DMS 273 (cell line): ENCODE data around the gene TUBA1C.

ENCODE experiments used
- DNase-seq: peaks from one replicate; lab custom pipeline; 2025; ENCODE audit not compliant: unreplicated experiment; lab: John Stamatoyannopoulos, UW

The TUBA1C gene

GRCh38 chr12:49264873-49265792 lies at the start of gene TUBA1C:
TSS of gene TUBA1C (plus strand) at chr12:49265082. CDS start at chr12:49265182, 100 bp downstream.
- peak; percentile 94 for DNase-seq

DNA sequence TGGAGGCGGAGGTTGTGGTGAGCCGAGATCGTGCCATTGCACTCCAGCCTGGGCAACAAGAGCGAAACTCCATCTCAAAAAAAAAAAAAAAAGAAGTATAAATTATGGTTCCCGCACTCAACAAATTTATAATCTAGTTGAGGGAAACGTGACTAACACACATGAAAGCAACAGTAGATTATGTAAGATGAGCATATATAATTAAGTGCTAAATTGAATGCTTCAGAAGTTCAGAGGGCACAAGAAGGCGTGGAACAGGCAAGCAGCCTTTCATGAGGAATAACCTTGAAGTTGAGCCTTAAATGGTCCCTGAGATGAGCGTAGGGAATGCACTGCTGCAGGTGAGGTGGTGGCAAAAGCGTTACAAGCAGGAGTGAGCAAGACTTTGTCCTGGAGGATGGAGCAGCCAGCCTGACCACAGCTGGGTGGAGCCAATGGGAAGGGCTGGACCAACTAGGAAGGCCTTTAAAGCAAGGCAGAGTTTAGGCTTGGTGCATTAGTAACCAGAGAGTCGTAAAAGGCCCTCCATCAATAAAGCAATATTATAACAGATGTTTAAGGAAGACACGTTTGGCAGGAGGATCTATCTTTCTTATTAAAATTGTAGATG lies 45.4 kb upstream of the TUBA1C start:
- no peak for DNase-seq

GRCh38 chr12:49220972-49221371 lies 43.9 kb upstream of the TUBA1C start:
- DNase-seq, result no peak

DNA sequence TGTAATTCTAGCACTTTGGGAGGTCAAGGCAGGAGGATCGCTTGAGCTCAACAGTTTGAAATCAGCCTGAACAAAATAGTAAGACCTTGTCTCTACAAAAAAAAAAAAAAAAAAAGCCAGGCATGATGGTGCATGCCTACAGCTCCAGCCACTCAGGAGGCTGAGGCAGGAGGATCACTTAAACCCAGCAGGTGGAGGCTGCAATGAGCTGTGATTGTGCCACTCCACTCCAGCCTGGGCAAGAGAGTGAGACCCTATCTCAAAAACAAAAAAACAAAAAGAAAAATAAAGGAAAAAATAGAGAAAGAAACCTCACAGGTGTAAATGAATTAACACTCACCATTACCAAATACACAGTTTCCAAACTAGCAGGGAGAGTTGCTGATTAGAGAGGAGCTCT lies 41.8 kb upstream of the TUBA1C start:
- no peak for DNase-seq

GRCh38 chr12:49223590-49224369 lies 41.1 kb upstream of the TUBA1C start:
- DNase-seq, result no peak

DNA sequence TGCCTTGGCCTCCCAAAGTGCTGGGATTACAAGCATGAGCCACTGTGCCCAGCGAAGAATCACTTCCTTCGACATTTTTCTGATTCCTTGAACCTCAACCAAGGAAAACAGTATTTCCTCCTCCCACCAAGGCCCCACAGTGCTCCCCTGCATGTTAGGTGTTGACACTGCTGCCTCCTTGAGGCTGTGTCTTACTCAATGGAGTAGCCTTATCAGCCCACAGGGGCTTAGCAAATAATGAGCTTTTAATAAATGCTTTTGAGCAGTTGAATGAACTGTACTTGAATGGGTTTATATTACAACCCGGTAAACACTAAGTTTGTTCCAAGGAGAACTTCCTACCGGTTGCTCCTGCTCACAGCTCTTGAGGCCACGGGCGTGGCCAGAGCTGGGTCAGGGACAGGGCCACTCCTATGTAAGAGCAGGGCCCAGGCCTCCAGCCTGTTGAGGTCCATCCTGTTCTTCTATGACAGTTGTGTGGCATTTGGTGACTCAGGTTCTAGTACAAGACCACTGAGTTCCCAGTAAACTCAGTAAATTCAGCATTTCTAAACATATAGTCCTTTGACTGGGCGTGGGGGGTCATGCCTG lies 39.2 kb upstream of the TUBA1C start:
- DNase-seq, result no peak

DNA sequence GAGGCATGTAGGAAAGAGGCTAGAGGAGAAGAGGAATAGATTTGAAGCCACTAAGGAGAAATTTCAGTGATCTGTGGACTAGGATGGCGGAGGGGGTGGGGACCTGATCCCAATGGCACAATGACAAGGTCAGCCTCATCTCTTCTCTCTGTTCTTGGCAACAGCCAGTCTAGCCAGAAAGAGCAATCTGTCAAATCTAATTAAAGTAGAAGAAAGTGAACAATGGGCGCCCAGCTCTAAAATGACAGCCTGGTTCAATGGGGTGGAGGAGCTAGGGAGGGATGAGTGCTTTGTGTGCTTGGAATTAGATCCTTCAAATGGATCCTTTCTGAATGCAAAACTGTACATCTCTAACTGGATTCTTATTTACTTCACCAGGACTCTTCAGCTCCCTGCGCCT lies 37.2 kb upstream of the TUBA1C start:
- peak; percentile 57 for DNase-seq

GRCh38 chr12:49228653-49229052 lies 36.2 kb upstream of the TUBA1C start:
- DNase-seq, result no peak

- no peak for DNase-seq
Measured at GRCh38 chr12:49230176-49230804, 34.6 kb upstream of the TUBA1C start.

DNA sequence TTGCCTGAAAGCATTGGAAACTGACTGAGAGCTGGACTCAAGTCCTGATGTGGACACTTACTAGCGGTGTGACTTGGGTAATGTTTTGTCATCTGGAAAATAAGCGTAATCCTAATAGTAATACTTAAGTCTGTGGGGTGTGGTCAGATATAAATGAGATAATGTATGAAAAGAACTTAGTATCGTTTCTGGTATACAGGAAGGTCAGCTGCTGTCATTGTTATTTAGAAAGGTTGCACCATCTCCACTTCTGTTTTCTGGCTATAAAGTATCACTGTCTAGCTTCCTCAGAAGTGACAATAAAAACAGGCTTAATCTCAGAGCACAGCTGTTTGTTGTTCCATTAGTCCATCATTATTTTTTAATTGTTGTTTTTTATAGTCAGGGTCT lies 34.1 kb upstream of the TUBA1C start:
- DNase-seq, result no peak

- DNase-seq, result peak; percentile 42
Measured at GRCh38 chr12:49231878-49232655, 32.8 kb upstream of the TUBA1C start.

DNA sequence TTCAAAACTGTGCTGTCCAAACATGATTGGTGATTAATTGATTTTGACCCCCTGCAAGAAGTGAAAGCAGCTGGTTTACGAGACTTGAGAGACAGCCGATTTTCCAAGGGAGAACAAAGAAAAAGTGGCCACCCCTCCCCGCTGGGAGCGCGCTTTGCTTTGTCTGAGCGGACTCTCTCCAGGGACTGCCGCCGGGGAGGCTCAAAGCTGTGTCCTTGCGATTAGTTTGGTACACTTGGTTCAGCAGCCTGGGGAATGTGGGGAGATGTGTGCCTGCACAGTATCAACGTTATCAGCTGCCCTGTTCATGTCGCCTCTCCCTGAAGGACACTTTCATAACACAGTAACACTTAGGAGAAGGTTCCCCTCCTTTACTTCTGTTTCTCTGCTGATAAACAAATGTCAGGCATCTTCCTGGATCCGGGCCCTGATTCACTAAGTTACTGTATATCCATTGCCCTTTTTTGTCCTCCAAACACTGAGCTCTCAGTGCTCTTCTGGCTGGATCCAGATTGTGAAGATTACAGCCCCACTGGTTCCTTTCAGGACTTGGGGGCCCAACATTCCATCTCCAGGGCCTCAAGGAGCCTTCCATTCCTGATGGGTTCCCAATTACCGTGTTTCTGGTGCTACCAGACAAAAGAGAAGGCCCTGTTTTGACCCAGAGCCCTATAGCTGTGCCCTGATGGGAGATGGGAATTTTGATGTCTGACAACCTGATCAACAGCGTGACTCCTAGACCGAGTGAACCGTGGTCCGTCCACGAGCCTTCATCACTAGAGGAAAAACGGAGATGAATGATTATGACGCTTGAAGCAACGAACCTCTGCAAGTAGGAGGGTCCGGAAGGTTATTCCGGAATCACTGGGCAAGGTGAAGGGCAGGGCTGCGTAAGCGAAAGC lies 31.7 kb upstream of the TUBA1C start:
- peak; percentile 66 for DNase-seq

- DNase-seq, result no peak
Measured at GRCh38 chr12:49233842-49234526, 30.9 kb upstream of the TUBA1C start.

DNA sequence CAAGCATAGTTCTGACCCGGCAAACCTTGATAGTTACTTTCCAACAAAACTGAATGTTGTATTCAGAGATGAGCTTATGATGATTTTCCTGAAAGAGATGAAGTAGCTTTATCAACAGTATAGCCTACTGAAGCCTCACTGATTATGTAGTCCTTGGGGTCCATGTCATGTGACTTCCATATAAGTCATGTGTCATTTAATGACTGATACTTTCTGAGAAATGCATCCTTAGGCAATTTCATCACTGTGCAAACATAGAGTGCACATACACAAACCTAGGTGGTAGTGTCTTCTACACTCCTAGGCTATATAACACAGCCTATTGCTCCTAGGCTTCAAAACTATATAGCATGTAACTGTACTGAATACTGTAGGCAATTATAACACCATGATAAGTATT lies 28.5 kb upstream of the TUBA1C start:
- no peak for DNase-seq

GRCh38 chr12:49243631-49244030 lies 21.3 kb upstream of the TUBA1C start:
- DNase-seq, result no peak

DNA sequence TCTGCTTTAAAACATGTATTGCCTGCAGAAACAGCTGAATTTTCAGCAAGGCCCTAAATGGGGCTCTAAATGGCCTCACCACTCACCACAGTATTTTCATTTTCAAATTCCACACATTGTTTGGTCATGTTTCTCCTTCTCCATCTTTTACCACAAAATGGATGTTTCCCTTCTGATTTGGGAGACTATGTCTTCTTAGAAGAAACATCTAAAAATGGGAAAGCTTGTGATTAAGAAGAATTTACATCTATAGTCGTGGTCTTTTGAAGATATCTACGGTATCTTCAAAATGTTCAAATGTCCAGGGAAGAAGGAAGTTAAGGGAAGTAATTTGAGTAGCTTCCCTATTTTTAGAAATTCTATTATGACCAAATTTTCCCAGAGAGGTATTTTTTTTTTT lies 20.7 kb upstream of the TUBA1C start:
- DNase-seq, result no peak

- no peak for DNase-seq
Measured at GRCh38 chr12:49251357-49251756, 13.5 kb upstream of the TUBA1C start.

DNA sequence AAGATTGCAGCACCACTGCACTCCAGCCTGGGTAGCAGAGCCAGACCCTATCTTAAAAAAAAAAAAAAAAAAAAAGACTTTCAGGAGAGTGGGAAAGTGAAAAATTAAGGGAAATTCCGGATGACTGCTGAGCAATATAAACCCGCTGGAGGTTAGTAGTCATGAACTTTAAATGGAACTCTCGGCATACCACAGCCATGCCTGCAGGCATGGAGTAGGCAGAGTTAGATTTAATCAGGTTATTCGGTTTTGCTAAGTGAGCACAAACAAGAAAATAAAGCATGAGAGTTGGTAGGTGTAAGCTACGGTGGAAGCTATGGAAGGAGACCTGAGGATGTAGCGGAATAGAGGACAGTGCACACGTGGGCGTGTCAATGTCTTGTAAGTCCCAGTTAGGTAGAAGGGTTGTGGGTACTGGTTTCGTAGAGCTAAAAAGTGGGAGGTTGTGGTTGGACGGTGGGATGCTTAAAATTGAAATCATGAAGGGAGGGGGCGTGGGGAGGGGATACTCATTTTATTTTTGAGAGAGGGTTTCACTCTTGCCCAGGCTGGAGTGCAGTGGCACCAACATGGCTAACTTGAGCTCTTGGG lies 11.8 kb upstream of the TUBA1C start:
- no peak for DNase-seq
